GM18498 (cell line): ENCODE data around the gene ZNF143.
"Not testable (repeated sequence)": the region's sequence is repeated elsewhere in the genome, so short reads cannot be mapped to it uniquely, and the experiment has no call there.

Experiments
- ATAC-seq: cut with Tn5 transposase; IDR thresholded peaks from one replicate; pipeline ENCODE4 v1.9.1; 2021; ENCODE audit warnings: mild to moderate bottlenecking, moderate library complexity; ENCODE audit not compliant: unreplicated experiment

ZNF143 gene

DNA sequence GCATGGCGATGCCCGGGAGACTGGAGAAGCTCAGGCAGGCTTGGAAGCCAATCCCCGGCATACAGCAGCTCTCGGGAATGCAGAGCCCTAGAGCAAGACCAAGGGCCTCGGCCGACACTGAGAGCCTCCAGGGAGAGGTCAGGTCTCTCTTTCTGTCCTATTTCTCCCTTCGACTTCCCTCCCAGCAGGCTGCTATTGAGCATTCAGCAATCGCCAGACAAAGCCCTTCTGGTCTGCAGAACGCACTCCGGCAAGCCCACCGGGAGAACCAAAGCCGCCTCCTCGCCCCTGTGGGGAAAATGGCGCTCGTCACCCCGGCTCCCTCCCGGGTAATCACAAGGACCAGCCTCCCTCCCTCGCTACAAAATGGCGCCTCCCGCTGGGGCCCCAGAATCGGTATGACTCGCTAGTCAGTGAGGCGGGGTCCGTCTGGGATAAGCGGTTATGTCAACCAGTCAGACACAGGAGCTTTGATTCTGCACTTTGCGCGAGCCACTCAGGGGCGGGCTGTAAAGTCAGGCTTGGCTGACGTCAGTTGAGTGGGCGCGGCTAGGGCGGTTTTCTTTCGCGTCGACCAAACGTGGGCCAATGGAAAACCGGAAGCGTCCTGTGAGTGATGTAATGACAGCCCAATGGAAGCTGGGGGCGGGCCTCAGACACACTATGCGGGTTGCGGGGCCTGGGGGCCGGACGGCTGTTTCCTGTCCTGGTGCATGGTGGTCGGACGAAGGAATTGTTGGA, at the start of gene ZNF143:
Gene ZNF143, plus strand, starts transcription at position 691 of the 741 bp plus-strand sequence. CDS start 10,297 bp downstream, outside the sequence.
- ATAC-seq: peak; percentile 87

DNA sequence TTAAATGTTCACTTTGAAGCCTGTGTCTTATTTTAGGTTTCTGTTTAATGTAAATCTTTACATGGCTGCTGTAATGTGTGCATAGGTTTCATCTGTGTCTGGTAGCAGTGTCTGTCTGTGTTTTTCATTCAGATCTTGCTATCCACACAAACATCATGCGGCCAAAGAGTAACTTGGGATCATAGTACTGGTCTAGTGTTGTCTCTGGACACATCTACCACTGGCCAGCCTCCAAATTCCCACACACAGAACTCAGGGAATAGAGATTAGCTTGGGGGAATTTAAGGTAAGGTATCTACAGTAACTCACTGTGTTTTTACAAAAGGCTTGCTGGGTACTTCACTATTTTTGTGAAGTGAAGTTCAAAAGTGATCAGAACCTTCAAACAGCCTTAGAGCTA, 32.1 kb upstream of the ZNF143 start:
- ATAC-seq: no peak

DNA sequence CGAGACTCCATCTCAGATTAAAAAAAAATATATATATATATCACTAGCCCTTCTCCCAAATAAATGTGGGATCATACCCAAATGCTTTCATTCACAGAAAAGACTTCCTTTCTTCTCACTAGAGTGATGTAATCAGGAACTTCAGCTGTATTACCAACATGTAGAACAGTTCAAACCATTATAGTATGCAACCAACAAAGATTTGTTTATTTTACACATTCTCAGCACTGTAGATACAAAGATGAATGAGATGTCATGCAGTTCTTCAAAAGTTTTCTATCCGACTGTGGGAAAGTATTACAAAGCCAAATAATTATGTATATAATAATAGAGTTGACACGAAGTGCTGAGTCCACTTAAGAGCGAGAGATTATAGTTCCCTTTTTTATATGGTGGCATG, 22.2 kb upstream of the ZNF143 start:
- no peak for ATAC-seq

DNA sequence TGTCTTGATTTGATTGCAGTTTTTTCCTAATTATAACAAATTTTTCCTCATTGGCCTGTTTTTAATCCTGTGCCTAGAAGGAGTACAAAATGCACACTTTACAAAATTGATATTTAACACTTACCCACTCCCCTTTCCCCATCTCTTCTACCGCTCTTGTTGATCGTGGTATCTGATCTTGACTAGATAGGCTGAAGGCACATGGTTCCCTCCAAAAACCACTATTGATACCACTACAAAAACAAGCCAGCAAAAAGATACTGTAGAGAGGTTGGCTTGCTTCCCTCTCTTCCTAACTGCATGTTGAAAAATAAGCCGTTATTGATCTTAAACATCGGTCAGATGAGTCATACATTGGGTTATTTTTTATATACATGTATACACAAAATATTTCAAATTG, 14.6 kb upstream of the ZNF143 start:
- no peak for ATAC-seq

DNA sequence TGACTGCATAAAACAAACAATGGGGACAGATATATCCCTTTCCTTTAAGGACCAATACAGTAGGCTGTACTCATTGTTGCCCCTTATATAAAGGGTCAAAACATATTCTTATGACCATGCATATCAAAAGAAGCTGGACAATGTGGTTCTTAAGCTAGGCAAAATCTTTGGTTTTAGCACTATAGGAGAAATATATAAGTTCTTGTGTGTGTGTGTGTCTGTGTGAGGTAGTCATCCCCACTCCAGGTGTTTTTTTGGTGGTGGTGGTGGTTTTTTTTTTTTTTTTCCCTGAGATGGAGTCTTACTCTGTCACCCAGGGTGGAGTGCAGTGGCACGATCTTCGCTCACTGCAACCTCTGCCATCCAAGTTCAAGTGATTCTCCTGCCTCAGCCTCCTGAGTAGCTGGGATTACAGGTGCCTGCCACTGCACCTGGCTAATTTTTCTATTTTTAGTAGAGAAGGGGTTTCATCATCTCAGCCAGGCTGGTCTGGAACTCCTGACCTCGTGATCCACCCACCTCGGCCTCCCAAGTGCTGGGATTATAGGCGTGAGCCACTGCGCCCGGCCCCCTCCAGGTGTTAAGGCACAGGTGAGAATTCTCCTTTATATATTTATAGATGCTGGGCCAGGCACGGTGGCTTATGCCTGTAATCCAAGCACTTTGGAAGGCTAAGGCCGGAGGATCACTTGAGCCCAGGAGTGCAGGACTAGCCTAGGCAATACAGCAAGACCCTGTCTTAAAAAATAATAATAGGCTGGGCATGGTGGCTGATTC, 12.0 kb upstream of the ZNF143 start:
- ATAC-seq: no peak

DNA sequence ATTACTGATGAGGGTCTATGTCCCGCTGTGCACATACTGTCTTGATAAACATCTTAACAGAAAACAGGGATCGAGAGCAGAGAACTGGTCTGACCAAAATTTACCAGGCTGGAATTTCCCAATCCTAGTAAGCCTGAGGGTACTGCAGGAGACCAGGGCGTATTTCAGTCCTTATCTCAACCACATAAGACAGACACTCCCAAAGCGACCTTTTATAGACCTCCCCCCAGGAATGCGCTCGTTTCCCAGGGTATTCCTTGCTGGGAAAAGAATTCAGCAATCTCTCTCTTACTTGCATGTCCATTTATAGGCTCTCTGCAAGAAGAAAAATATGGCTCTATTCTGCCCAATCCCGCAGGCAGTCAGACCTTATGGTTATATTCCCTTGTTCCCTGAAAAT, 8.8 kb upstream of the ZNF143 start:
- not testable (repeated sequence) for ATAC-seq

DNA sequence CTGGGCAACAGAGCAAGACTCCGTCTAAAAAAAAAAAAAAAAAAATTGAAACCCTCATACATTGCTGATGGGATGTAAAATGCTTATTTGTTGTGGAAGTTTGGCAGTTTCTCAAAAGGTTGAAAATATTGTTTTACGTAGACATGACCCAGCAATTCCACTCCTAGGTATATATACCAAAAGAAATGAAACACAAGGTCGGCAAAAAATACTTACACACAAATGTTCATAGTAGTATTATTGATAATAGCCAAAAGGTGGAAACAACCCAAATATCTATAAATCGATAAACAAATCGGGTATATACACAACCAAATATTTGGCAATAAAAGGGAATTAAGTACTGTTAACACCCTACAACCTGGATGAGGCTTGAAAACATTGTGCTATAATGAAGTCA, 5.1 kb upstream of the ZNF143 start:
- ATAC-seq: no peak

DNA sequence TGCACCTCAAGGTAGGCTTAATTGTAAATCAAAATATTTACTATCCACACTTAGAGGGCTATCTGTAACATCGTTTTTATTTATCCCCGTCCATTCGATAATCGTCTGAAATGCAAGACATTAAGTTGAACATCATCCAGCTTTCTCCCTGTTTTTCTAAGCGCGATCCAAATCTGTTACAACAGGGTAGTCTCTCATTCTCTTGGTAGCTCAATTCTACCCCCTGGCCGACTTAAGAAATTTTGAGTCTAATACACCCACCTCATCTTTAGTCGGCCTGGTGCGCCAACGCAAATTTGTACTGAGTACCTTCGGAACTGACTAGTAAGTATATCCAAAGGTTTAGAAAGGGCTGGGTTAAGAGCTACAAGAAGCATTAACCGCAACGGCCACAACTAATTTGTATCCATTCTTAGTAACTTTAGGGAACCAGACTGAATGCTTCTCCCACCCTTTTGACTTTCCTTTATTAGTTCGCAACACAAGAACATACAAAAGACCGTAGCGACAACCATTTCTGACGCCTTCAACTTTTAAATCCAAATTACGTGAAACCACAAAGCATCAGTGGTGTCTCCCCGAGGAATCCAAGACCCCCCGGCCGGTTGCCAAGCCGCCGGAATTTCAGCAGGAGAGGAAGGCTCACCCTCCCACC, 1.0 kb upstream of the ZNF143 start:
- no peak for ATAC-seq

DNA sequence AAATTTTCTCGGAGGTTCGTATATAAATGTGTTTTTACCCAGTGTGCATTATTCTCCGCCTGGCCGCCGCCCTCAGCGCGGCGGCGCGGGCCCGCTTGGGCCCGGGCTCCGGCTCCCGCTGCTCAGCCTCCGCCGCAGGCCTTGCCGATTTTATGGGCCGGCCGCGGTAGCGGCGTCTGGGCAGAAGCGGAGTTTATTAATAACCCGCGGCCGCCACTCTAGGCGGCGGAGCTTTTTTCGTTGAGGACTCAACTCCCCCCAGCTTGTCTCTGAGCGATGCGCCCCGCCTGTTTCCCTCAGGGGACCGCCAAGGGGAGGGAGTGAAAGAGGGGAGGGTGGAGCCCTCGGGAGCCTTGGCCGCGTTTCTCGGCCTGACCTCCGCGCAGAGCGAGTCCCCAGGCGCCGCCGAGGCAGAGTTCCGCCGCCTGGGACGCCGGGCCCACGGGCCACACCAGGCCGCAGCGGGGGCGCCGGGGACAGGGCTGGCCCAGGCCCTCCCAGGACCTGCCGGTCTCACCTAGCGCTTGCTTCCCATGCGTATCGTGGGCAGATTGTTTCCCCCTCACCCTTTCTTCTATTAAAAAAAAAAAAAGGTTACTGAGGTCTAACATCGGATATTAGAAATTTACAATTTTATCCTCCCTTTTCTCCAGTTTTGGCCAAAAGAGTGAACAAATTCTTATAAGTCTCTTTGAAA, 399 bp downstream of the ZNF143 start:
- peak; percentile 61 for ATAC-seq

DNA sequence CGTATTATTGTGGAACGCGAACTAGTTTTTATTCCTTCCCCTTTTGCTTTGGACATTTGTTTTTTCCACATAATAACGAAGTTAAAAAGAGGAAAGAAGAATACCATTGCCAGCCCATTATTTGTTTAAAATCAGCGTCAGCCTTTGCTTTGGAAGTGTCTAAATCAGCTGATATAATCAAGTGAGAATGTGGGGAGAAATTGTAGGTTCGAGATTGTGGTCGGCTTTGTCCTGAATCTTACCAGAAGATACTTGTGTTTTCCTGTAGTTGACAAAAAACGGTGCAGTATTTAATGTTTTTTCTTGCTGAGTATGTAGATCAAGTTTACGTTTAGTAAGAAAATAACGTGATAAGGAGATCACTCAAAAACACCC, 935 bp downstream of the ZNF143 start:
- no peak for ATAC-seq

DNA sequence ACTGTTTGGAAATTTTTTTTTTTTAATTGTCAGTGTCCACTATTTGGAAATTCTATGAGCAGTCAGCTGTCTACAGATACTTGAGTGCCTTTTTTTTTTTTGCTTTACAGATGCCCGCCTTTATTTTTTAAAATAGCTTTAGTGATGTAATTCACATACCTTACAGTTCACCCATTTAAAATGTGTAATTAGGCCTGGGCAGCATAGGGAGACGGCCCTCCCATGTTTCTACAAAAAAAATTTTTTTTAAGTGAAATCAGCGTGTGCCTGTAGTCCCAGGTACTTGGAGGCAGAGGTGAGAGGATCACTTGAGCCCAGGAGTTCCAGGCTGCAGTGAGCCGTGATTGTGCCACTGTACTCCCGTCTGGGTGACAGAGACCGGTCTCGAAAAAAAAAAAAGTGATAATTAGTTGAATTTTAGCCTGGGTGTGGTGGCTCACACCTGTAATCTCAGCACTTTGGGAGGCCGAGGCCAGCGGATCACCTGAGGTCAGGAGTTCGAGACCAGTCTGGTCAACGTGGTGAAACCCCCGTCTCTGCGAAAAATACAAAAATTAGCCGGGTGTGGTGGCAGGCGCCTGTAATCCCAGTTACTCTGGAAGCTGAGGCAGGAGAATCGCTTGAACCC, 1.5 kb downstream of the ZNF143 start:
- no peak for ATAC-seq

DNA sequence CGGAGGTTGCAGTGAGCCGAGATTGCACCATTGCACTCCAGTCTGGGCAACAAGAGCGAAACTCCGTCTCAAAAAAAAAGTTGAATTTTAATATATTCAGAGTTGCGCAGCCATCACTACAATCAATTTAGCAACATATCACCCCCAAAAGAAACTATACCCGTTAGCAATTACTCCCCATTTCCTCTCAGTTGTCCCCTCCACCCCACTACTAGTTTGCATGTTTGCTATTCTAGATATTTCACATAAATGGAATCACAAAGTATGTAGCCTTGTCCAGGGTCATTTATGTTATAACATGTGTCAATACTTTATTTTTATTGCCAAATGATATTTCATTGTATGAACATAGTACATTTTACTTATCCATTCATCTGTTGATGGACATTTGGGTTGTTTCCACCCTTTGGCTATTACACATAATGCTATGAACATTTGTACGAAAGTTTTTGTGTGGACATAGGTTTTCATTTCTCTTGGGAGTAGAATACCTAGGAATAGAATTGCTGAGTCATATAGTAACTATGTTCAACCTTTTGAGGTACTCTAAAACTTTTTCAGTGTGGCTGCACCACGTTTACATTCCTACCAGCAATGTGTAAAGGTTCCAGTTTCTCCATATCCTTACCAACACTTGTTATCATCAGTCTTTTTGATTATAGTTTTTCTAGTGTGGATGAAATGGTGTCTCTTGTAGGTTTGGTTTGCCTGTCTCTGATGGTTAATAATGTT, 2.2 kb downstream of the ZNF143 start:
- no peak for ATAC-seq

DNA sequence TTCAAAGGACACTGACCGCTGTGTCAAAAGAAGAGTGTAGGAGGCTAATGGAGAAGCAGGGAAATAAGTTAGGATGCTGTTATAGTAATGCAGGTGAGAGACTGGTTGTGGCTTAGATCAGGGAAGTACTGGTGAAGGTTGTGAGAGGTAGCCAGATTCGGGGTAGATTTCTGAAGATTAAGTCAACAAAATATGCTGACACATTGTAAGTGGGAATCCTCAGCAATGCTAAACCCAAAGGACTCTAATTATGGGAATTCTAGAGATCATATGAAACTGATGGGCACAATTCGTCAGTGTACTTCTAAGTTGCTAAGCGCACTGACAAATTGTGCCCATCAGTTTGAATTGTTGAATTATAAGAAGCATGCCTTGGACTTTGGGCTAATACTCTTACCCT, 10.0 kb downstream of the ZNF143 start:
- ATAC-seq: no peak

DNA sequence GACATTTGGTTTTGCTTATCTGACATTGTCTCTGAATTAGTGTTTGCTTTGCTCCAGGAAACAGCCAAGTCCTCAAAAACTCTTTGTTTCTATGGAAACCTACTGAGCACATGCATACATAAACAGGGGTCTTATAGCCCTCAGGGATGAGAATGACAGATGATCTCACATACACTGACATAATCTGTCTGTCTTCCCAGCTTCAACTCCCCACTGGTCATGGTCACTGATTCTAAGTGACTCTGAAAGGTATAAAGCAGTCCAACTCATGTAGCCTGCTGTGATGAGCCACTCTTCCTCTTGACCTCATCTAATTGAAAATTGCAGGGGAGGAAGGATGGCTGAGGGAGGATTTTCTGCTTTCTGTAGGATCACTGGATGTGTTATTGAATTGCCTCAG, 12.6 kb downstream of the ZNF143 start:
- ATAC-seq: no peak

DNA sequence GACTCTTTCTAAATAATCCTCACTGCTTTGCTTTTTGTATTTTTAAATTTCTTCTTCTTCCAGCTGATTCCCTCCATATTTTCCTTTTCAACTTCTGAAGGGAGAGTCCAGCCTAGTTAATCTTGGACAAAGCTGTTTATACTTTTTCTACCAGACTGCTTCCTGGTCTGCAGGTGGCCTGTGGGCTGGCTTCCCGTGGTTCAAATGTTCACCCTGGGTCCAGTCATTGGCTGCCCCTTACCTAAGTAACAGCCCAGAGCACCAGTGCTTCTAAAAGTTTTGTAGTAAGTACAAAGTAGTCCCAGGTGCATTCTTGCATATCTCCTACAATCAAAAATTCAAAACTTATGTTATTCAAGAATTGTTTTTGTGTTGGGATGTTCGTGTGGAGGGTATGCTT, 19.1 kb downstream of the ZNF143 start:
- no peak for ATAC-seq

DNA sequence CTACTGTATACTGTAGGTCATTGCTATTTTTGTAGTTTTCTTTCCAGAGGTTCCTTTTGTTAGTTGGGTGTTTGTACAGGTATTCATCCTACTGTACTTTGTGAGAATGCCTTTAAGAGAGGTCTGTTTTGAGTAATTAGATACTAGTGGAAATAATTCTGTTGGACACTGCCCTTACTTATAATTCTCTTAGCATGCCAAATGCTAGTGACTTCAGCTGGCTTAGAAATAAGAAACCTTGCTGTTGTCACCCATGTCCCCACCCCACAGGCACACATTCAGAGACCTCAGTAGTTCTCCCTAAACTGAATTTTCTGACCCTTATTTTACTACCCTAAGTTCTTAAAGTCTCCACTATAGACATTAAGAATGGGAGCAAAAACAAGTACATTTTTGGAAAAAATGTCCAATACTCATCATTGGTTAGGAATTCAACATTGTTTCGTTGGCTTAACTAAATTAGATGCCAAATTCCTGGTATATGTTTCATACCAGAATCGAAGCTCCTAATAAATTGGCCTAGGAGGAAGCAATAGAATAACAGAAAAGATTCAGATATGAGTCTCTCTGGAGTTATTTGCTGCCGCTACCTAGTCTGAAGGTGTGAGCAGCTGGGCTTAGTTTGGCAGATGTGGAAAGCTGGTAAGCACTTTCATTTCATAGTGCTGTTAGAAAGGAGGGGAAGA, 28.4 kb downstream of the ZNF143 start:
- ATAC-seq: no peak

DNA sequence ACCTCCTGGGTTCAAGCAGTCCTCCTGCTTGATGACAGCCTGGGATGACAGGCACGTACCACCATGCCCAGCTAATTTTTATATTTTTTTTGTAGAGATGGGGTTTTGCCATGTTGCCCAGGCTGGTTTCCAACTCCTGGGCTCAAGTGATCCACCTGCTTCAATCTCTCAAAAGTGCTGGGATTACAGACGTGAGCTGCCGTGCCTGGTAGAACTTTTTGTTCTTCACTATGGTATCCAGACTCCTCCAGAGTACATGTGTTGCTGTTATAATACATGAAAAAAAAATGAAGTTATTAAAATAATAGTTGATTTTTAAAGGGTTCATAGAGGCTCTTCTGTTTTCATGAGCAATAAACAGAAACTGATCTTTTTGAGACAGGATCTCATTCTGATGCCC, 29.6 kb downstream of the ZNF143 start:
- ATAC-seq: no peak

DNA sequence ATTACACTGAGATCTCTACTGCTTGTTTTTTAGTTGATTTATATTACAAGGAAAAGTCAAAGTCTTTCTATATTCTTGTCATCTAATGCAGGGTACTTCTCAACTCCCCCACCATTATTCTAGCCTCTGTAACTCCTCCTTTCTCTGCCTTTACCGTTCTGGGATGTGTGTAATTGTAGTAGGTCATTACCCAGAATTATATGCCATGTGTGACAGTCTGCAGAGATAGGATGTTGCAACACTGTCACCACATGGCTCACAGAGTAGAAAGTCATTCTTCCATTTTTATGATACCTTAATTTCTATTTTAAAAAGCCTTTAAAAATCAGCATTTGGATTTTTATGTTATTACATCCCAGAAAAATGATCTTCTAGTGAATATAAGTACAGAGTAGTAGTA, 32.7 kb downstream of the ZNF143 start:
- ATAC-seq: no peak

DNA sequence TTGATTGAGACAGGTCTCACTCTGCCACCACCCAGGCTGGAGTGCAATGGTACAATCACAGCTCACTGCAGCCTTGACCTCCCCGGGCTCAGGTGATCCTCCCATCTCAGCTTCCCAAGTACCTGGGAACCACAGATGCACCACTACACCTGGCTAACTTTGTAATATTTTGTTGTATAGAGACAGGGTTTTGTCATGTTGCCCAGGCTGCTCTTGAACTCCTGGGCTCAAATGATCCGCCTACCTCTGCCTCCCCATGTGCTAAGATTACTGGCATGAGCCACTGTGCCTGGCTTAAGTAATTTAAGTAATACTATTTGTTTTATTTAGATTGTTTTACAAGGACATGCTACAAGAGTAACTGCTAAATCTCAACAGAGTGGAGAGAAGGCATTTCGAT, 33.5 kb downstream of the ZNF143 start:
- ATAC-seq: no peak
